HG03175 (cell line): Measurements from ENCODE around the gene C16orf95.
A peak's percentile ranks its signal among the peaks of the same experiment; 100 is the strongest.

Experiments
- ATAC-seq: cut with Tn5 transposase; IDR thresholded peaks from one replicate; pipeline ENCODE4 v1.9.1; 2021; ENCODE audit warnings: mild to moderate bottlenecking, moderate library complexity; ENCODE audit not compliant: unreplicated experiment

C16orf95 gene

GRCh38 chr16:87319997-87320491, 2.9 kb upstream of the C16orf95 start:
- no peak for ATAC-seq

- no peak for ATAC-seq
These were observed 1.8 kb upstream of the C16orf95 start for GRCh38 chr16:87319011-87319410.

GRCh38 chr16:87317750-87318644, 805 bp upstream of the C16orf95 start:
- ATAC-seq, result peak; percentile 17

- ATAC-seq, result no peak
These were observed 706 bp downstream of the C16orf95 start for GRCh38 chr16:87316450-87316922.

- ATAC-seq, result no peak
These were observed 2.2 kb downstream of the C16orf95 start for GRCh38 chr16:87314990-87315420.

- no peak for ATAC-seq
These were observed 5.2 kb downstream of the C16orf95 start for GRCh38 chr16:87312008-87312407.

- no peak for ATAC-seq
These were observed 5.8 kb downstream of the C16orf95 start for GRCh38 chr16:87311387-87311786.

GRCh38 chr16:87310610-87311009, 6.6 kb downstream of the C16orf95 start:
- ATAC-seq, result no peak

GRCh38 chr16:87309620-87310525, 7.3 kb downstream of the C16orf95 start:
- no peak for ATAC-seq

GRCh38 chr16:87308826-87309225, 8.4 kb downstream of the C16orf95 start:
- ATAC-seq, result no peak

GRCh38 chr16:87306516-87306915, 10.7 kb downstream of the C16orf95 start:
- no peak for ATAC-seq

- no peak for ATAC-seq
These were observed 11.4 kb downstream of the C16orf95 start for GRCh38 chr16:87305505-87306391.

GRCh38 chr16:87304951-87305350, 12.2 kb downstream of the C16orf95 start:
- no peak for ATAC-seq

GRCh38 chr16:87303962-87304521, 13.2 kb downstream of the C16orf95 start:
- ATAC-seq, result no peak

- ATAC-seq, result no peak
These were observed 13.7 kb downstream of the C16orf95 start for GRCh38 chr16:87303431-87303930.

- ATAC-seq, result no peak
These were observed 18.2 kb downstream of the C16orf95 start for GRCh38 chr16:87298857-87299465.

GRCh38 chr16:87297918-87298631, 19.1 kb downstream of the C16orf95 start:
- ATAC-seq, result no peak

GRCh38 chr16:87297407-87297806, 19.8 kb downstream of the C16orf95 start:
- no peak for ATAC-seq
